WI38 (cell line): Measurements from ENCODE around the gene POLR1C.

ENCODE experiments used
- H3K4me3 ChIP-seq: 2 replicates; pipeline ENCODE4 v1.5.1; 2011; ENCODE audit warnings: low read depth, mild to moderate bottlenecking, control low read depth, low read length
- TF ChIP-seq, protein P1 (sequence below): IDR thresholded peaks from 2 replicates; pipeline ENCODE4 v1.5.1; 2012; ENCODE audit warnings: low read depth, mild to moderate bottlenecking, control low read depth, low read length

The POLR1C gene

DNA sequence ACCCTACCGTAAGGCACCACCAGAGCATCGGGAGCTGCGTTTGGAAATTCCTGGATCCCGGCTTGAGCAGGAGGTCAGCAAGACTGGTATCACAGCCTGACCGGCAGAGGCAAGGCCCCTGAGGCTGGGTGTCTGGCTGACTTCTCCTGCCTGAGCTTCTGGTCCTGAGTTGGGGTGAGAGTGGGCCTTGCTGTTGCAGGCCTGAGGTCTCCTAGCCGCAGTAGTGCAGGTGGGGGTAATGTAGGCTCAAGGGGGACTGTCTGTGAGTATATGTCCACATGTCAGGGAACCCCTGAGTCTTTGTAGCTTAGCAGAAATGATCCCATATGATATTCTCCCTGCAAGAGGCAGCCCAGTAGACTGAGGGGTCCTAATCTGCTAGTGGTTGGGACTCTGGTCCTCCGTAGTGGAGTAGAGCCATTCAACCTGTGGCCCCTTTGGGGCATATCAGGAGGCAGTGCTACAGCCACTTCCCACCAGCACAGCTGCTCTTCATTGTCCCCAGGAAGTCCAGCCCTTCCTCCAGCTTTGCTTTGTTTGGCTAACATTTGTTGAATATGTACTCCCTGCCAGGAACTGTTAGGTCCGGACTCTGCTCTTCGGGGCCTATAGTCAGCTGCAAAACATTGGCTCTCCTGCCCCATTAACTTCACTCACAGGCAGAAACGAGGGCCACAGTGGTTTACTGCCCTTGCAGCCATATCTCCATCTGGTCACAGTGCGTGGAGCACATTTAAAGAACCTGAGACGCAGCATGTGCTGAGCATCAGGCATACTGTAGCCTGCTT lies 17.7 kb upstream of the POLR1C start:
- no peak overlapping the region for H3K4me3 ChIP-seq
- TF ChIP-seq, protein P1, sequence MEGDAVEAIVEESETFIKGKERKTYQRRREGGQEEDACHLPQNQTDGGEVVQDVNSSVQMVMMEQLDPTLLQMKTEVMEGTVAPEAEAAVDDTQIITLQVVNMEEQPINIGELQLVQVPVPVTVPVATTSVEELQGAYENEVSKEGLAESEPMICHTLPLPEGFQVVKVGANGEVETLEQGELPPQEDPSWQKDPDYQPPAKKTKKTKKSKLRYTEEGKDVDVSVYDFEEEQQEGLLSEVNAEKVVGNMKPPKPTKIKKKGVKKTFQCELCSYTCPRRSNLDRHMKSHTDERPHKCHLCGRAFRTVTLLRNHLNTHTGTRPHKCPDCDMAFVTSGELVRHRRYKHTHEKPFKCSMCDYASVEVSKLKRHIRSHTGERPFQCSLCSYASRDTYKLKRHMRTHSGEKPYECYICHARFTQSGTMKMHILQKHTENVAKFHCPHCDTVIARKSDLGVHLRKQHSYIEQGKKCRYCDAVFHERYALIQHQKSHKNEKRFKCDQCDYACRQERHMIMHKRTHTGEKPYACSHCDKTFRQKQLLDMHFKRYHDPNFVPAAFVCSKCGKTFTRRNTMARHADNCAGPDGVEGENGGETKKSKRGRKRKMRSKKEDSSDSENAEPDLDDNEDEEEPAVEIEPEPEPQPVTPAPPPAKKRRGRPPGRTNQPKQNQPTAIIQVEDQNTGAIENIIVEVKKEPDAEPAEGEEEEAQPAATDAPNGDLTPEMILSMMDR: no peak

DNA sequence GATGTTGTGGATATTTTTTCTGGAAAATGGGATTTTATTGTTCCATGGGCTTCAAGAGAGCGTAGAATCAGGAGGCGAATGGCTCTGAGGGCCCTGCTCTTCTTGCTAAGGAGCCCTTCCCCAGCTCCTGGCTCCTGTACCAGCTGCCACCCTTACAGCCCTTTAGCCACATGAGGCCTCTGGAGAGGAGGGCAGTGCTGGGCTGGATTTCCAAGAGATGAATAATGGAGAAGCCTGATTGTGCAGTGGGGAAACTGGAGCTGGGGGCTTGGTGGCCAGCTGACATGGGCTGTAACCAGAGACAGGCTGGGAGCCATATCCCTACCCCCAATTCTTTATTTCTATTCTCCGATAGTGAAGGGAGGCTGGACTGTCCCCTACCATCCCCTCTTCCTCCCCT lies 16.0 kb upstream of the POLR1C start:
- TF ChIP-seq, protein P1: no peak
- H3K4me3 ChIP-seq: no peak overlapping the region

DNA sequence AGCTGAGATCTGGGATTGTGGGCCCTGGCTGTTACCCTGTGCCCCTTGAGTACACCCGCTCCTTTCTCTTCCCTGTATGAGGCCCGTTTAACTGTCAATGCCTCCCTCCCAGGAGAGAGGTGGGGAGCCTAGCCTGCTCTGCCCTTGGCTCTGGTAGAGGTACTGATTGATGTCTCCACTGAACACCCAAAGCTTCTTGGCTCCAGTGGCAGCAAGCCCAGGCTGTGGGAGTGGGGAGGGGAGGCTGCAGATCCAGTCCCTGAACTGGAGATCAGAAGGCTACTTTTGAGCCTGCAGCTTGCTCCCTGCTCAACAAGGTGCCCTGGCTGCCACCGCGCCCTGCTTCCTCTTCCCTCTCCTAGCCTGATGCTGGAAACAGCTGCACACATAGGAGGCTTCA lies 14.2 kb upstream of the POLR1C start:
- TF ChIP-seq, protein P1: no peak
- H3K4me3 ChIP-seq: no peak overlapping the region

DNA sequence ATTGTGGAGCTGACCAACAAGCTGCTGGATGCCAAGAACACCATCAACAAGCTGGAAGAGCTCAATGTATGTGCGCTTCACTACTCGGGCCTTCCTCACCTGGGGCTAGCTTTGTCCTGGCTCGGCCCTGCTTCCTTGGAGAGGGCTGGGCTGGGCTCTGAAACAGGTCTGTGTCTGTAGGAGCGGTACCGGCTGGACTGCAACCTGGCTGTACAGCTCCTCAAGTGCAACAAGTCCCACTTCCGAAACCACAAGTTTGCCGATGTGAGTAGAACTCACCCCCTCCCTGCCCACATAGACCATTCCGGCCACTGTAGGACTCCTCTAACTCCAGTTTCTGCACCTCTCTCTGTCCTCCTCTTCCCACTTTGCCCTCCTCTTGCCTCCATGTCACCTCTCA lies 13.4 kb upstream of the POLR1C start:
- no peak overlapping the region for H3K4me3 ChIP-seq
- TF ChIP-seq, protein P1: no peak

DNA sequence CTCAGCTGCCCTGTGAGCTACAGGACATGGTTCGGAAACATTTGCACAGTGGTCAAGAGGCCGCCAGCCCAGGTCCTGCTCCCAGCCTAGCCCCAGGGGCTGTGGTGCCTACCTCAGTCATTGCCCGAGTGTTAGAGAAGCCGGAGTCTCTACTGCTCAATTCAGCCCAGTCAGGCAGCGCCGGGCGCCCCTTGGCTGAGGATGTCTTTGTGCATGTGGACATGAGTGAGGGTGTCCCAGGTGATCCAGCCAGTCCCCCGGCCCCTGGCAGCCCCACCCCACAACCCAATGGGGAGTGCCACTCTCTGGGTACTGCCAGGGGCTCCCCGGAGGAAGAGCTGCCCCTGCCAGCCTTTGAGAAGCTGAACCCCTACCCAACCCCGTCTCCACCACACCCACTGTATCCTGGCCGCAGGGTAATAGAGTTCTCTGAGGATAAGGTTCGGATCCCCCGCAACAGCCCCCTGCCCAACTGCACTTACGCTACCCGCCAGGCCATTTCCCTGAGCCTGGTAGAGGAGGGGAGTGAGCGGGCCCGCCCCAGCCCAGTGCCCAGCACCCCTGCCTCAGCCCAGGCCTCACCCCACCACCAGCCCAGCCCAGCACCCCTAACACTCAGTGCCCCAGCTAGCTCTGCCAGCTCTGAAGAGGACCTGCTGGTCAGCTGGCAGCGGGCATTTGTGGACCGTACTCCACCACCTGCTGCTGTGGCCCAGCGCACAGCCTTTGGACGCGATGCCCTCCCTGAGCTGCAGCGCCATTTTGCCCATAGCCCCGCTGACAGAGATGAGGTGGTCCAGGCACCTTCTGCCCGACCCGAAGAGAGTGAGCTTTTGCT lies 11.9 kb upstream of the POLR1C start:
- TF ChIP-seq, protein P1: no peak

DNA sequence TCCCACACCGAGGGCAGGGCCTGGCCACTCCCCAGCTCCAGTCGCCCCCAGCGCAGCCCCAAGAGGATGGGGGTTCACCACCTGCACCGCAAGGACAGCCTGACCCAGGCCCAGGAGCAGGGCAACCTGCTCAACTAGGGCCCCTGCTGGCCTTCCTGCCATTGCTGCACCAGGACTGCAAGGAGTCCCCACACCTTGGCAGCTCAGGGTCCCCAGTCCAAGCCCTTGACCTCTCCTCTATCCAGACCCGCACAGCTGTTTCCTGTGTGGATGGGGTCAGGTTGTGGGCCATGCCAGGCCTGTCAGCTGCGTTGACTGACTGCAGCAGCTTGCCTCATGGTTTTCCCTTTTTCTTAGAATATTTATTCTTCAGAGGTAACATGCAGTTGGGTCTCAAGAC lies 11.2 kb upstream of the POLR1C start:
- TF ChIP-seq, protein P1: no peak
- no peak overlapping the region for H3K4me3 ChIP-seq

More for the DNA sequence above, 11.9 kb upstream of the POLR1C start:
- no peak overlapping the region for H3K4me3 ChIP-seq

DNA sequence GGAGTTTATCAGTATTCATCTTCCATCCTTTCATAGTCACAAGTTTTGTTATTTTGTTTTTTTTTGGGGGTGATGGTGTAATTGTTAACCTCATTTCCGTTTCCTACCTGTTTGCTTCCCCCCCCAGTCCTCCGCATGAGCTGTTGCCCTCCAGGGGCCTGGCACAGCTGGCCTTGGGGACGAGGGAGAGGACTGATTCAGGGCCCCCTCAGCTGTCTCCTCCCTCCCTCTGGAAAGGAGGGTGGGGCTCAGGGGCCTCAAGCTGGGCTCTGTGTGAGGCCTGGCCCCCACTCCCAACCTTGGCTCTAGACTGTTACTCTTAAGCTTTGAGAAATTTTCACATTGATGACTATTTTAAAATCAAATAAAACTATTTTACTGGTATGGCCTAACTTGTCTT lies 10.7 kb upstream of the POLR1C start:
- TF ChIP-seq, protein P1: no peak

More for the DNA sequence above, 10.7 kb upstream of the POLR1C start:
- no peak overlapping the region for H3K4me3 ChIP-seq
